Measurements from ENCODE around the gene STK40. TPM values are rescaled to one million over a fixed set of nuclear protein-coding genes. Genes with fewer than 3 reads are reported as not detected.

The STK40 gene
- total and polyA plus RNA-seq, 9 of the 15 experiments (the other 6 are each of a cell fraction or from before 2014, with no cell fraction given), result 0.69 to 94.3 (median 39.1) TPM

DNA sequence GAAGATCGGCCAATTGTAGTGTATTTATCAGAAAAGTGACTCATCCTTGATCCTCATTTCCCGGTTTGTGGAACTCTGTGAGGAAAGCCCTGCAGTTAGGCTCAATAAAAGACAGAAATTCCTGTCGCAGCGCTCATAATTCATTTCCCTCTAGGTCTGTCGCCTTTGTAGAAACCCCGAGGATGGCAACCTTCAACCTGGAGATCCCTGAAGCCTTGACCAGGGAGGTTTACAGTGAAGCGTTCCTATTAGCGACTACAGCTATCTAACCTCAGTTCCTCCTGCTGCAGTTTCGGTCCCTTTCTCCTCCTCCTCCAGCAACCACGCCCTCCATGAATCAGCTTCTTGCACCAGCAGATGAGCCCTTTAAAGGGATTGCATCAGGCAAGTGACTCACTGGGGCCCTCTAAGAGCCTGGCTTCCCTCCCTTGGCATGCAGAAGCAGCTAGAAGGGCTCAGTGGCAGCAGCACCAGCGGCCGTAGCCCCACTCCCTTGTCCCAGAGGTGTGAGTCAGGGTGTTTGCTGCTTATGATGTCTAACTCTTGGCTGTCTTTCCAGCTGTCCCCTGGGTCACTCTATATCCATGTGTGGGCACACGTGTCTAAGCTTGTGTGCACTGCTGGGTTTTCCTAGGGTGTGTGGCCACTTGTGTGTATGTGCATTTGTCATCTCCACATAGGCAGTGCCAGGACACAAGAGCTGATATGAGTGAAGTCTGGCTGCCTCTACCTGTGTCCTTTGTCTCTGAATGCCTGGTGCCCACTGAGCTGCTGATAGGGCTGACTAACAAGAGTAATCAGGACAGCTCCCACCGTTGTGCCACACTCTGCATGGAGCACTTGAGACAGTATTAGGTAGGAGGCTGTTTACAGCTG lies 779 bp upstream of the STK40 start (continued):
- TF ChIP-seq, protein P1, sequence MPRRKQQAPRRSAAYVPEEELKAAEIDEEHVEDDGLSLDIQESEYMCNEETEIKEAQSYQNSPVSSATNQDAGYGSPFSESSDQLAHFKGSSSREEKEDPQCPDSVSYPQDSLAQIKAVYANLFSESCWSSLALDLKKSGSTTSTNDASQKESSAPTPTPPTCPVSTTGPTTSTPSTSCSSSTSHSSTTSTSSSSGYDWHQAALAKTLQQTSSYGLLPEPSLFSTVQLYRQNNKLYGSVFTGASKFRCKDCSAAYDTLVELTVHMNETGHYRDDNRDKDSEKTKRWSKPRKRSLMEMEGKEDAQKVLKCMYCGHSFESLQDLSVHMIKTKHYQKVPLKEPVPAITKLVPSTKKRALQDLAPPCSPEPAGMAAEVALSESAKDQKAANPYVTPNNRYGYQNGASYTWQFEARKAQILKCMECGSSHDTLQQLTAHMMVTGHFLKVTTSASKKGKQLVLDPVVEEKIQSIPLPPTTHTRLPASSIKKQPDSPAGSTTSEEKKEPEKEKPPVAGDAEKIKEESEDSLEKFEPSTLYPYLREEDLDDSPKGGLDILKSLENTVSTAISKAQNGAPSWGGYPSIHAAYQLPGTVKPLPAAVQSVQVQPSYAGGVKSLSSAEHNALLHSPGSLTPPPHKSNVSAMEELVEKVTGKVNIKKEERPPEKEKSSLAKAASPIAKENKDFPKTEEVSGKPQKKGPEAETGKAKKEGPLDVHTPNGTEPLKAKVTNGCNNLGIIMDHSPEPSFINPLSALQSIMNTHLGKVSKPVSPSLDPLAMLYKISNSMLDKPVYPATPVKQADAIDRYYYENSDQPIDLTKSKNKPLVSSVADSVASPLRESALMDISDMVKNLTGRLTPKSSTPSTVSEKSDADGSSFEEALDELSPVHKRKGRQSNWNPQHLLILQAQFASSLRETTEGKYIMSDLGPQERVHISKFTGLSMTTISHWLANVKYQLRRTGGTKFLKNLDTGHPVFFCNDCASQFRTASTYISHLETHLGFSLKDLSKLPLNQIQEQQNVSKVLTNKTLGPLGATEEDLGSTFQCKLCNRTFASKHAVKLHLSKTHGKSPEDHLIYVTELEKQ (CRISPR knock-in tag; IDR thresholded peaks at IDR 0.05), result peak; percentile 81; the same call in 1 of the 2 replicates
- TF ChIP-seq KDM2B (CRISPR knock-in tag; IDR thresholded peaks at IDR 0.05) (0 out of 2 replicates have a peak, but pooled peaks have one; percentile 35), GABPB2 (CRISPR knock-in tag; conservative IDR thresholded peaks at IDR 0.05) (peak; percentile 82; the same call in 1 of the 2 replicates), JUNB (CRISPR knock-in tag; conservative IDR thresholded peaks at IDR 0.05) (peak; percentile 94), KDM4B (IDR thresholded peaks at IDR 0.05; ENCODE audit: borderline replicate concordance in 2 of 2, low read depth in 1 of 2) (peak in 1 of 2 experiments; percentile 66; a peak in 1 of 4 replicates), RCOR1 (IDR thresholded peaks at IDR 0.05; ENCODE audit: borderline replicate concordance in 1 of 2, low read depth in 2 of 2, low read length in 2 of 2) (peak; percentile 0 to 95; a peak in 3 of 4 replicates), ZNF311 (CRISPR knock-in tag; IDR thresholded peaks at IDR 0.05) (peak; percentile 76; the same call in 1 of the 2 replicates), ZNF586 (CRISPR knock-in tag; conservative IDR thresholded peaks at IDR 0.05) (peak; percentile 69), GATAD2A (IDR thresholded peaks at IDR 0.05) (peak; percentile 86; the same call in 1 of the 2 replicates), ZNF408 (CRISPR knock-in tag; IDR thresholded peaks at IDR 0.05; ENCODE audit: low read depth) (no peak)
- TF ChIP-seq, protein P2, sequence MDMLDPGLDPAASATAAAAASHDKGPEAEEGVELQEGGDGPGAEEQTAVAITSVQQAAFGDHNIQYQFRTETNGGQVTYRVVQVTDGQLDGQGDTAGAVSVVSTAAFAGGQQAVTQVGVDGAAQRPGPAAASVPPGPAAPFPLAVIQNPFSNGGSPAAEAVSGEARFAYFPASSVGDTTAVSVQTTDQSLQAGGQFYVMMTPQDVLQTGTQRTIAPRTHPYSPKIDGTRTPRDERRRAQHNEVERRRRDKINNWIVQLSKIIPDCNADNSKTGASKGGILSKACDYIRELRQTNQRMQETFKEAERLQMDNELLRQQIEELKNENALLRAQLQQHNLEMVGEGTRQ (CRISPR knock-in tag; IDR thresholded peaks at IDR 0.05), result no peak
- TF ChIP-seq, protein P3, sequence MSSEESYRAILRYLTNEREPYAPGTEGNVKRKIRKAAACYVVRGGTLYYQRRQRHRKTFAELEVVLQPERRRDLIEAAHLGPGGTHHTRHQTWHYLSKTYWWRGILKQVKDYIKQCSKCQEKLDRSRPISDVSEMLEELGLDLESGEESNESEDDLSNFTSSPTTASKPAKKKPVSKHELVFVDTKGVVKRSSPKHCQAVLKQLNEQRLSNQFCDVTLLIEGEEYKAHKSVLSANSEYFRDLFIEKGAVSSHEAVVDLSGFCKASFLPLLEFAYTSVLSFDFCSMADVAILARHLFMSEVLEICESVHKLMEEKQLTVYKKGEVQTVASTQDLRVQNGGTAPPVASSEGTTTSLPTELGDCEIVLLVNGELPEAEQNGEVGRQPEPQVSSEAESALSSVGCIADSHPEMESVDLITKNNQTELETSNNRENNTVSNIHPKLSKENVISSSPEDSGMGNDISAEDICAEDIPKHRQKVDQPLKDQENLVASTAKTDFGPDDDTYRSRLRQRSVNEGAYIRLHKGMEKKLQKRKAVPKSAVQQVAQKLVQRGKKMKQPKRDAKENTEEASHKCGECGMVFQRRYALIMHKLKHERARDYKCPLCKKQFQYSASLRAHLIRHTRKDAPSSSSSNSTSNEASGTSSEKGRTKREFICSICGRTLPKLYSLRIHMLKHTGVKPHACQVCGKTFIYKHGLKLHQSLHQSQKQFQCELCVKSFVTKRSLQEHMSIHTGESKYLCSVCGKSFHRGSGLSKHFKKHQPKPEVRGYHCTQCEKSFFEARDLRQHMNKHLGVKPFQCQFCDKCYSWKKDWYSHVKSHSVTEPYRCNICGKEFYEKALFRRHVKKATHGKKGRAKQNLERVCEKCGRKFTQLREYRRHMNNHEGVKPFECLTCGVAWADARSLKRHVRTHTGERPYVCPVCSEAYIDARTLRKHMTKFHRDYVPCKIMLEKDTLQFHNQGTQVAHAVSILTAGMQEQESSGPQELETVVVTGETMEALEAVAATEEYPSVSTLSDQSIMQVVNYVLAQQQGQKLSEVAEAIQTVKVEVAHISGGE (CRISPR knock-in tag; IDR thresholded peaks at IDR 0.05), result peak in 1 of 3 experiments; percentile 82; a peak in 2 of 6 replicates
- TF ChIP-seq, protein P4, sequence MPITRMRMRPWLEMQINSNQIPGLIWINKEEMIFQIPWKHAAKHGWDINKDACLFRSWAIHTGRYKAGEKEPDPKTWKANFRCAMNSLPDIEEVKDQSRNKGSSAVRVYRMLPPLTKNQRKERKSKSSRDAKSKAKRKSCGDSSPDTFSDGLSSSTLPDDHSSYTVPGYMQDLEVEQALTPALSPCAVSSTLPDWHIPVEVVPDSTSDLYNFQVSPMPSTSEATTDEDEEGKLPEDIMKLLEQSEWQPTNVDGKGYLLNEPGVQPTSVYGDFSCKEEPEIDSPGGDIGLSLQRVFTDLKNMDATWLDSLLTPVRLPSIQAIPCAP (CRISPR knock-in tag; IDR thresholded peaks at IDR 0.05; ENCODE audit: borderline replicate concordance), result peak; percentile 91; the same call in 1 of the 2 replicates
- TF ChIP-seq, protein P5, sequence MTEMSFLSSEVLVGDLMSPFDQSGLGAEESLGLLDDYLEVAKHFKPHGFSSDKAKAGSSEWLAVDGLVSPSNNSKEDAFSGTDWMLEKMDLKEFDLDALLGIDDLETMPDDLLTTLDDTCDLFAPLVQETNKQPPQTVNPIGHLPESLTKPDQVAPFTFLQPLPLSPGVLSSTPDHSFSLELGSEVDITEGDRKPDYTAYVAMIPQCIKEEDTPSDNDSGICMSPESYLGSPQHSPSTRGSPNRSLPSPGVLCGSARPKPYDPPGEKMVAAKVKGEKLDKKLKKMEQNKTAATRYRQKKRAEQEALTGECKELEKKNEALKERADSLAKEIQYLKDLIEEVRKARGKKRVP (CRISPR knock-in tag; IDR thresholded peaks at IDR 0.05), result peak; percentile 100
